RWPE2 (cell line): ENCODE results near the gene FASTK.

ENCODE experiments used
- ATAC-seq: fragments of 200-7000 bp; cut with Tn5 transposase; 3 replicates; pipeline ENCODE4 v1.9.1; 2021; ENCODE audit warnings: low read depth
- DNase-seq: peaks from one replicate; pipeline ENCODE4 v3.0.0-alpha.2; 2020; ENCODE audit warnings: low spot score
- H3K27ac ChIP-seq: fragments of 450-650 bp; 2 replicates; pipeline ENCODE4 v1.5.1; 2017; ENCODE audit warnings: mild to moderate bottlenecking; ENCODE audit not compliant: poor library complexity, severe bottlenecking
- H3K27me3 ChIP-seq: fragments of 250-450 bp; sonication (Bioruptor Pico); 2 replicates; pipeline ENCODE4 v1.5.1; 2021; ENCODE audit warnings: mild to moderate bottlenecking, moderate library complexity; ENCODE audit not compliant: insufficient read depth, poor library complexity, severe bottlenecking
- H3K36me3 ChIP-seq: fragments of 250-450 bp; sonication (Bioruptor Pico); 2 replicates; pipeline ENCODE4 v1.5.1; 2020; ENCODE audit warnings: low read depth, mild to moderate bottlenecking, moderate library complexity
- H3K4me1 ChIP-seq: fragments of 250-450 bp; sonication (Bioruptor Pico); 2 replicates; pipeline ENCODE4 v1.5.1; 2021; ENCODE audit warnings: mild to moderate bottlenecking, moderate library complexity; ENCODE audit not compliant: insufficient read depth, poor library complexity, severe bottlenecking
- H3K4me3 ChIP-seq: fragments of 250-450 bp; sonication (Bioruptor Pico); 2 replicates; pipeline ENCODE4 v1.5.1; 2021; ENCODE audit warnings: mild to moderate bottlenecking, moderate library complexity; ENCODE audit not compliant: severe bottlenecking
- H3K9me3 ChIP-seq: fragments of 250-450 bp; sonication (Bioruptor Pico); 2 replicates; pipeline ENCODE4 v1.5.1; 2021; ENCODE audit warnings: mild to moderate bottlenecking, moderate library complexity; ENCODE audit not compliant: severe bottlenecking
- CTCF ChIP-seq: fragments of 450-650 bp; IDR thresholded peaks from one replicate; pipeline ENCODE4 v1.5.1; 2017; ENCODE audit warnings: mild to moderate bottlenecking, moderate library complexity; ENCODE audit not compliant: poor library complexity, severe bottlenecking

Gene FASTK

GRCh38 chr7:151048911-151049463 is 31.6 kb downstream of the FASTK start:
- H3K36me3 ChIP-seq, result no peaks in the 10 kb centered on the region
- H3K4me3 ChIP-seq, result no peak overlapping the region
- ATAC-seq, result no peak
- no peaks in the 10 kb centered on the region for H3K4me1 ChIP-seq
- no peak overlapping the region for H3K27ac ChIP-seq
- no peaks in the 10 kb centered on the region for H3K9me3 ChIP-seq
- DNase-seq, result no peak
- H3K27me3 ChIP-seq, result peaks cover 6% of the 10 kb centered on the region
- no peak for TF ChIP-seq CTCF

- no peak for TF ChIP-seq CTCF
- H3K36me3 ChIP-seq, result no peaks in the 10 kb centered on the region
- no peaks in the 10 kb centered on the region for H3K9me3 ChIP-seq
- H3K27me3 ChIP-seq, result peaks cover 6% of the 10 kb centered on the region
- ATAC-seq (no peak), DNase-seq (no peak)
- no peaks in the 10 kb centered on the region for H3K4me1 ChIP-seq
- H3K27ac ChIP-seq, result no peak within 1 kb of the TSS
- H3K4me3 ChIP-seq, result no peak within 1 kb of the TSS
These were observed 32.4 kb downstream of the FASTK start, which contains the start of gene ASIC3 for GRCh38 chr7:151047976-151048815. Gene ASIC3 (plus strand): TSS chr7:151048531. CDS start chr7:151048886, 355 bp downstream.

DNA sequence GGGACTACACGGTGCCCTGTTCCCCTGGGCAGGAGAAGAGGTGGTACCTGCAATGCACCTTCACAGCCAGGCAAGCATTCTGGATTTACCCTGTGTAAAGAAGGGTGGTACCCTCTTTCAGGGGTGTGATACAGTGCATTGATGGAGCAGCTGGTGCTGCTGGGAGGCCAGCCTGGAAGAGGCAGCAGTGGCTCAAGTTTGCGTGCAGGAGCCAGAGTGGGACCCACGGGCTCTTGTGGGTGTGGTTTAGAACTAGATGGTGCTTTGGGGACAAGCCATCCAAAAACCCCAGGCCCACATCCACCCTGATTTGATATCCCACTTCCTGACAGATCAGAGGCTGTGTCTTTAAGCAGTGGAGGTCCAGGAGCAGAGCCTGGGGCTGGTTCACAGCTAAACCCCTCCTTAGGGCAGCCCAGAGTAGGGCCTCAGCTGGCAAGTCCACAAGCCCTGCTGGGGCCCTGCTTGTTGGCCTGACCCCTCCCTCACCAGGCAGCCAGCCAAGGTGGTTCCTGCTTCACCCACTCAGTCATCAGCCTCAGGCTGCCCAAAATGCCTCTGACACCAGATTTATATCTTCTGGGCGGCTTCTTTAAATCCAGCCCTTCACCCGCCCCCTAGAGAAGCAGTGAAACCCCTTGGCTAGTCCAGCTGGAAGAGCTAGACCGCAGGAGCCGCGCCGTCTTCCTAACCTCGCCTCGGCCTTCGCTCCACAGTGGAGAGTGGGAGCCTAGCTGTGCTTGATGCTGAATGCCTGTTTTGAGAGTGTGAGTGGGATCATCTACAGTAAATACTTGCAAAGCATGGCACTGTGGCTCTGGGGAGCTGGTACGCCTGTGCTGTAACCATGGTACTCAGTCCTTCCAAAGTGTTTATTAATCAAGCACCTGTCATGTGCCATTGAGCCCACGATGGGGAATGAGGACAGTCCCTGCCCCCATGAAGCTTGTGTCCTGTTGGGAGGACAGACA is 33.7 kb downstream of the FASTK start:
- no peak overlapping the region for H3K27ac ChIP-seq
- H3K4me3 ChIP-seq, result no peak overlapping the region
- no peaks in the 10 kb centered on the region for H3K4me1 ChIP-seq
- H3K27me3 ChIP-seq, result peaks cover 6% of the 10 kb centered on the region
- ATAC-seq (peak; percentile 33), DNase-seq (no peak)
- H3K9me3 ChIP-seq, result no peaks in the 10 kb centered on the region
- no peak for TF ChIP-seq CTCF
- H3K36me3 ChIP-seq, result no peaks in the 10 kb centered on the region

DNA sequence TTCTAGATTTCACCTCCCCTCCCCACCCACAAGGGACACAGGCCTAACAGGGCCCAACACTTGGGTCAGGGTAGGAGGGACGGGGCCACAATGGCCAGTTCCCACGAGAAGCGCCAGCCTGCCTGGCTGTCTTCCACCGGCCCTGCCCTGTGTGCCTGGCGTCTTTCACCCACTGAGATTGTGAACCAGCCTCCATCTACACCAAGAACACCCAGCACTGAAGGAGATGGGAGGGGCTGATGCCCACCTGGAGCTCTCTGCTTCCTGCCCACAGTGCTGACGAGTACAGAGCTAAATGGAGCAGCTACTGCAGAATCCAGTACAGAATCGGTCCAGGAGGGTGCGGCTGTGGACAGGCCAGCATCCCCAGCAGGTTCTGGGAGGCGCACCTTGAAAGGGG is 34.6 kb downstream of the FASTK start:
- no peak for TF ChIP-seq CTCF
- no peaks in the 10 kb centered on the region for H3K4me1 ChIP-seq
- H3K36me3 ChIP-seq, result no peaks in the 10 kb centered on the region
- H3K27ac ChIP-seq, result no peak overlapping the region
- peaks cover 6% of the 10 kb centered on the region for H3K27me3 ChIP-seq
- no peak overlapping the region for H3K4me3 ChIP-seq
- no peaks in the 10 kb centered on the region for H3K9me3 ChIP-seq
- ATAC-seq (no peak), DNase-seq (no peak)
